22Rv1 (cell line): ENCODE results near the gene ADAM8.

Experiments
- H3K27ac ChIP-seq: fragments of 450-650 bp; 2 replicates; pipeline ENCODE4 v1.5.1; 2017
- ZFX ChIP-seq: fragments of 450-650 bp; IDR thresholded peaks from 2 replicates; pipeline ENCODE4 v1.6.1; 2017; ENCODE audit warnings: antibody characterized with exemption, borderline replicate concordance
- TF ChIP-seq, protein P1 (sequence below): fragments of 450-650 bp; IDR thresholded peaks from 2 replicates; pipeline ENCODE4 v1.5.1; 2017; ENCODE audit warnings: mild to moderate bottlenecking

Gene ADAM8

GRCh38 chr10:133271521-133272300, 5.0 kb downstream of the ADAM8 start:
- TF ChIP-seq, protein P1, sequence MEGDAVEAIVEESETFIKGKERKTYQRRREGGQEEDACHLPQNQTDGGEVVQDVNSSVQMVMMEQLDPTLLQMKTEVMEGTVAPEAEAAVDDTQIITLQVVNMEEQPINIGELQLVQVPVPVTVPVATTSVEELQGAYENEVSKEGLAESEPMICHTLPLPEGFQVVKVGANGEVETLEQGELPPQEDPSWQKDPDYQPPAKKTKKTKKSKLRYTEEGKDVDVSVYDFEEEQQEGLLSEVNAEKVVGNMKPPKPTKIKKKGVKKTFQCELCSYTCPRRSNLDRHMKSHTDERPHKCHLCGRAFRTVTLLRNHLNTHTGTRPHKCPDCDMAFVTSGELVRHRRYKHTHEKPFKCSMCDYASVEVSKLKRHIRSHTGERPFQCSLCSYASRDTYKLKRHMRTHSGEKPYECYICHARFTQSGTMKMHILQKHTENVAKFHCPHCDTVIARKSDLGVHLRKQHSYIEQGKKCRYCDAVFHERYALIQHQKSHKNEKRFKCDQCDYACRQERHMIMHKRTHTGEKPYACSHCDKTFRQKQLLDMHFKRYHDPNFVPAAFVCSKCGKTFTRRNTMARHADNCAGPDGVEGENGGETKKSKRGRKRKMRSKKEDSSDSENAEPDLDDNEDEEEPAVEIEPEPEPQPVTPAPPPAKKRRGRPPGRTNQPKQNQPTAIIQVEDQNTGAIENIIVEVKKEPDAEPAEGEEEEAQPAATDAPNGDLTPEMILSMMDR: no peak
- no peak for TF ChIP-seq ZFX
- H3K27ac ChIP-seq: no peak overlapping the region

DNA sequence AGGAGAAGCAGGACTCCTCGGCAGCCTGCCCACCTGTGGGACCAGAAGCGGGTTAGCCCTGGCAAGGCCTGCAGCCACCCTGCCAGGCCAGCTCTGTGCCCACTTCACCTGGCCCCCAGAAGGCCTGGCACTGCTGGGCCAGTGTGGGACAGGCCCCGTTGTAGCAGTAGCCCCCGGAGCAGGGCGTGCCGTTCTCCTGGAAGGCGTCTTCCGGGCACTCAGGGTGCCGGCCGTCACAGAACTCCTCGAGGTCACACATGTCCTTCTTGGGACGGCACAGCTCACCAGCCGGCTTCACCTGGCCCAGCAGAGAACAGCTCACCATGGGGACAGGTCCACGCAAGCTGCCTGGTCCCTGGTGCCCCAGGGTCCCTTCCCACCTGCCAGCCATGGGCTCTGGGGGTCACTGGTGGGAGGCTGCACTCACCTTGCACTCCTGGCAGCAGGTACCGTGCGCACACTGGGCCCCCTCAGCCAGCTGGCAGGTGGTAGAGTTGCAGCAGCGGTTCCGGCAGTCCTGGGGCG, 5.8 kb downstream of the ADAM8 start:
- no peak overlapping the region for H3K27ac ChIP-seq
- TF ChIP-seq, protein P1: no peak
- TF ChIP-seq ZFX: no peak

GRCh38 chr10:133270204-133270603, 6.5 kb downstream of the ADAM8 start:
- H3K27ac ChIP-seq: no peak overlapping the region
- TF ChIP-seq, protein P1: no peak
- no peak for TF ChIP-seq ZFX

- TF ChIP-seq, protein P1: no peak
- no peak for TF ChIP-seq ZFX
- H3K27ac ChIP-seq: no peak overlapping the region
Observed at GRCh38 chr10:133269367-133269766, 7.3 kb downstream of the ADAM8 start.

- no peak overlapping the region for H3K27ac ChIP-seq
- TF ChIP-seq ZFX: no peak
- TF ChIP-seq, protein P1: no peak
Observed at GRCh38 chr10:133268532-133268931, 8.1 kb downstream of the ADAM8 start.

GRCh38 chr10:133267829-133268228, 8.8 kb downstream of the ADAM8 start:
- TF ChIP-seq, protein P1: no peak
- no peak for TF ChIP-seq ZFX
- H3K27ac ChIP-seq: no peak overlapping the region

- no peak for TF ChIP-seq ZFX
- TF ChIP-seq, protein P1: no peak
- H3K27ac ChIP-seq: no peak overlapping the region
Observed at GRCh38 chr10:133267293-133267692, 9.4 kb downstream of the ADAM8 start.
